ENCODE measurements around the gene CALHM1. TPM values are rescaled to one million over a fixed set of nuclear protein-coding genes. Genes with fewer than 3 reads are reported as not detected.
"Not testable (repeated sequence)": the region's sequence is repeated elsewhere in the genome, so short reads cannot be mapped to it uniquely, and the experiment has no call there.

CALHM1 gene
- not detected in 2 replicates for total RNA-seq

GRCh38 chr10:103458720-103459119 lies at the start of gene CALHM1:
TSS of gene CALHM1 (minus strand) at chr10:103458900. CDS start at chr10:103458751, 149 bp downstream.
- DNase-seq (ENCODE audit: extremely low read depth, low read depth, low spot score) = no peak

- DNase-seq (ENCODE audit: extremely low read depth, low read depth, low spot score) = no peak
Measured at GRCh38 chr10:103507235-103508191, 48.8 kb upstream of the CALHM1 start.

- no peak for DNase-seq (ENCODE audit: extremely low read depth, low read depth, low spot score)
Measured at GRCh38 chr10:103506061-103506460, 47.4 kb upstream of the CALHM1 start.

GRCh38 chr10:103504181-103504783 lies 45.6 kb upstream of the CALHM1 start:
- no peak for DNase-seq (ENCODE audit: extremely low read depth, low read depth, low spot score)

- DNase-seq (ENCODE audit: extremely low read depth, low read depth, low spot score) = not testable (repeated sequence)
Measured at GRCh38 chr10:103503777-103504176, 45.1 kb upstream of the CALHM1 start.

GRCh38 chr10:103502849-103503660 lies 44.4 kb upstream of the CALHM1 start:
- DNase-seq (ENCODE audit: extremely low read depth, low read depth, low spot score) = no peak

- DNase-seq (ENCODE audit: extremely low read depth, low read depth, low spot score) = no peak
Measured at GRCh38 chr10:103501186-103501585, 42.5 kb upstream of the CALHM1 start.

- no peak for DNase-seq (ENCODE audit: extremely low read depth, low read depth, low spot score)
Measured at GRCh38 chr10:103500481-103500880, 41.8 kb upstream of the CALHM1 start.

GRCh38 chr10:103499881-103500280 lies 41.2 kb upstream of the CALHM1 start:
- no peak for DNase-seq (ENCODE audit: extremely low read depth, low read depth, low spot score)

GRCh38 chr10:103498936-103499638 lies 40.4 kb upstream of the CALHM1 start:
- no peak for DNase-seq (ENCODE audit: extremely low read depth, low read depth, low spot score)

- no peak for DNase-seq (ENCODE audit: extremely low read depth, low read depth, low spot score)
Measured at GRCh38 chr10:103497161-103497915, 38.6 kb upstream of the CALHM1 start.

- DNase-seq (ENCODE audit: extremely low read depth, low read depth, low spot score) = no peak
Measured at GRCh38 chr10:103495321-103495720, 36.6 kb upstream of the CALHM1 start.

- DNase-seq (ENCODE audit: extremely low read depth, low read depth, low spot score) = no peak
Measured at GRCh38 chr10:103493916-103494877, 35.5 kb upstream of the CALHM1 start.

- DNase-seq (ENCODE audit: extremely low read depth, low read depth, low spot score) = no peak
Measured at GRCh38 chr10:103493362-103493915, 34.7 kb upstream of the CALHM1 start, which contains the start of gene NEURL1. TSS of gene NEURL1 (plus strand) at chr10:103493705. CDS start at chr10:103494388, 683 bp downstream.

GRCh38 chr10:103492655-103493261 lies 34.1 kb upstream of the CALHM1 start:
- DNase-seq (ENCODE audit: extremely low read depth, low read depth, low spot score) = no peak

GRCh38 chr10:103491729-103492364 lies 33.1 kb upstream of the CALHM1 start:
- DNase-seq (ENCODE audit: extremely low read depth, low read depth, low spot score) = no peak

- DNase-seq (ENCODE audit: extremely low read depth, low read depth, low spot score) = no peak
Measured at GRCh38 chr10:103490986-103491314, 32.2 kb upstream of the CALHM1 start.

- no peak for DNase-seq (ENCODE audit: extremely low read depth, low read depth, low spot score)
Measured at GRCh38 chr10:103487410-103487708, 28.7 kb upstream of the CALHM1 start.
